Measurements from ENCODE around the gene HOXA7.

DNA sequence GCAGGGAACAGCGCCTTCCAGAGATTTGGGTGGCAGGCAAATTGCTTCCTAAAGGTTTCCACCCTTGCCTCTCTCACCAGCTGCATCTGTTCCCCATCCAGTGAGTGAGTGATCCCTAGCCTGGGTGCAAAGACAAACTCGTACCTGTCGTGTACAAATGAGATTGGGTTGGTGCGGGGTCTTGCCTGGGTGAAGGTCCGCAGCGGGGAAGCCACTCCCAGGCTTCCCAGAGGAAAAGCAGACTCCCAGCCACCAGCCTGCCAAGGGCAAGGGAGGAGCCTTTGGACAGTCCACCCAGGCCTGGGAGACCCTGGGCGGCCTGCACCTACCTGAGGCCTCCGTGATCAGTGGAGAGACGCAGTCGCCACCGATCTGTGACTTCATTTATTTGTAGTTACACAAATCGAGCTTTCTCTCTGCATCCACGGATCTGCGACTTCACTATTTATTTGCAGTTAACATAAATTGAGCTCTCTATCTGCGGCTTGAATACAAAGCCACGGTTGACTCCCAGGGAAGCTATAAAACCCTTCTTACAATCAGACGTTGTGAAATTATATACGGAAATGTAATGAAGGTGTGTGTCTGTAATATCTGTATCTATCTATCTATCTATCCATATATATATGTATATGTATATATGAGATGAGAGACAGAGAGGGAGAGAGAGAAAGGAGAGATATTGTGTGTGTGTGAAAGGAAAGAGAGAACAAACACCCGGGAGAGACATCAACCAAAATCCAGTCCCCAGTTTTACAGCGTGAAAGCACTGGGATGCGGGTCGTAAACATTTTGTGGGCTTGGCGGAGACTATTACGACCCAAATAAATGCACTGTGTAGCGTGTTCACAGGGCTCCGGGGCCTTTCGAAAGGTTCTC lies 3.0 kb upstream of the HOXA7 start:
- TF ChIP-seq, protein P1, sequence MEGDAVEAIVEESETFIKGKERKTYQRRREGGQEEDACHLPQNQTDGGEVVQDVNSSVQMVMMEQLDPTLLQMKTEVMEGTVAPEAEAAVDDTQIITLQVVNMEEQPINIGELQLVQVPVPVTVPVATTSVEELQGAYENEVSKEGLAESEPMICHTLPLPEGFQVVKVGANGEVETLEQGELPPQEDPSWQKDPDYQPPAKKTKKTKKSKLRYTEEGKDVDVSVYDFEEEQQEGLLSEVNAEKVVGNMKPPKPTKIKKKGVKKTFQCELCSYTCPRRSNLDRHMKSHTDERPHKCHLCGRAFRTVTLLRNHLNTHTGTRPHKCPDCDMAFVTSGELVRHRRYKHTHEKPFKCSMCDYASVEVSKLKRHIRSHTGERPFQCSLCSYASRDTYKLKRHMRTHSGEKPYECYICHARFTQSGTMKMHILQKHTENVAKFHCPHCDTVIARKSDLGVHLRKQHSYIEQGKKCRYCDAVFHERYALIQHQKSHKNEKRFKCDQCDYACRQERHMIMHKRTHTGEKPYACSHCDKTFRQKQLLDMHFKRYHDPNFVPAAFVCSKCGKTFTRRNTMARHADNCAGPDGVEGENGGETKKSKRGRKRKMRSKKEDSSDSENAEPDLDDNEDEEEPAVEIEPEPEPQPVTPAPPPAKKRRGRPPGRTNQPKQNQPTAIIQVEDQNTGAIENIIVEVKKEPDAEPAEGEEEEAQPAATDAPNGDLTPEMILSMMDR (IDR thresholded peaks at IDR 0.05), result no peak
- TF ChIP-seq POLR2A (IDR thresholded peaks at IDR 0.05) (no peak), EP300 (IDR thresholded peaks at IDR 0.05) (no peak)

Measured in ovary (tissue), 3 donors.